Subcutaneous abdominal adipose tissue (tissue), 5 donors: Measurements from ENCODE around the gene COG5.

Experiments
- H3K27ac ChIP-seq: one replicate; pipeline ENCODE4 v1.7.0; 2013; ENCODE audit warnings: low read depth, mild to moderate bottlenecking, inconsistent platforms, low read length, moderate library complexity
- H3K27me3 ChIP-seq, 5 donors: one replicate each; pipeline ENCODE4 v1.7.0; 2013; ENCODE audit warnings: low read length in 5 of 5, inconsistent platforms in 1 of 5; ENCODE audit not compliant: control insufficient read depth in 5 of 5, insufficient read depth in 4 of 5
- H3K36me3 ChIP-seq, 5 donors: one replicate each; pipeline ENCODE4 v1.7.0; 2013; ENCODE audit warnings: low read length in 5 of 5; ENCODE audit not compliant: control insufficient read depth in 5 of 5, insufficient read depth in 5 of 5
- H3K4me1 ChIP-seq, 5 donors: one replicate each; pipeline ENCODE4 v1.7.0; 2013; ENCODE audit warnings: low read length in 5 of 5, mild to moderate bottlenecking in 3 of 5, moderate library complexity in 1 of 5; ENCODE audit not compliant: control insufficient read depth in 5 of 5, insufficient read depth in 5 of 5
- H3K4me3 ChIP-seq, 5 donors: one replicate each; pipeline ENCODE4 v1.7.0; 2013; ENCODE audit warnings: low read length in 5 of 5, low read depth in 1 of 5
- H3K9ac ChIP-seq, 5 donors: one replicate each; pipeline ENCODE4 v1.7.0; 2013; ENCODE audit warnings: low read length in 5 of 5, mild to moderate bottlenecking in 4 of 5, moderate library complexity in 3 of 5
- H3K9me3 ChIP-seq, 5 donors: one replicate each; pipeline ENCODE4 v1.7.0; 2013; ENCODE audit warnings: low read length in 5 of 5; ENCODE audit not compliant: control insufficient read depth in 5 of 5
- donor health status: healthy.
- donor health status: healthy.
- donor health status: healthy.
- donor health status: healthy.
- donor health status: healthy.

COG5 gene

DNA sequence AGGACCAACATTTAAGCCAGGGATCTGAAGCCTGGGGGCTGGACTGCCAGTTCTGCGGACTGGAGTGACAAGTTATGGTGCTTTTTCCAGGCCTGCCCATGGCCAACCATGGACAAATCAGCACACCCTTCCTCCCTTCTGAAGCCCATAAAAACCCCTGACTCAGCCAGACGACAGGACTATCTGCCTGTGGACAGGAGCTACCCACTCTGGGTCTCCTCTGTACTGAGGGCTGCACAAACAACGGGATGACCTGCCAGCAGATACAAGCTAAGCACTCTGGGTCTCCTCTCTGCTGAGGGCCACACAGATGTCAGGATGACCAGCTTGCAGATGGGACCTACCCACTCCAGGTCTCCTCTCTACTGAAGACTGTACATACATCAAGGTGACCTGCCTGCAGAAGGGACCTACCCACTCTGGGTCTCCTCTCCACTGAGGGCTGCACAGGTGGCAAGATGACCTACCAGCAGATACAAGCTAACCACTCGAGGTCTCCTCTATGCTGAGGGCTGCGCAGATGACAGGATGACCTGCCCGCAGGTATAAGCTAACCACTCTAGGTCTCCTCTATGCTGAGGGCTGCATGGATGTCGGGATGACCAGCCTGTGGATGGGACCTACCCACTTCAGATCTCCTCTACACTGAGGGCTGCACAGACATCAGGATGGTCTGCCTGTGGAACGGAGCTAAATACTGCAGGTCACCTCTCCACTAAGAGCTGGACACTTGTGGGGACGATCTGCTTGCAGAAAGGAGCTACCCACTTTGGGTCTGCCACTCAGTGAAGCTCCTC, 204.0 kb downstream of the COG5 start:
- Histone ChIP-seq H3K4me1 (no peaks in the 10 kb centered on the region), H3K9me3 (peaks cover 0 to 11% (median 4%) of the 10 kb centered on the region in 5 donors), H3K9ac (no peak overlapping the region), H3K36me3 (peaks cover 7 to 35% (median 23%) of the 10 kb centered on the region in 5 donors), H3K4me3 (no peak overlapping the region), H3K27me3 (no peaks in the 10 kb centered on the region), H3K27ac (no peak overlapping the region)

DNA sequence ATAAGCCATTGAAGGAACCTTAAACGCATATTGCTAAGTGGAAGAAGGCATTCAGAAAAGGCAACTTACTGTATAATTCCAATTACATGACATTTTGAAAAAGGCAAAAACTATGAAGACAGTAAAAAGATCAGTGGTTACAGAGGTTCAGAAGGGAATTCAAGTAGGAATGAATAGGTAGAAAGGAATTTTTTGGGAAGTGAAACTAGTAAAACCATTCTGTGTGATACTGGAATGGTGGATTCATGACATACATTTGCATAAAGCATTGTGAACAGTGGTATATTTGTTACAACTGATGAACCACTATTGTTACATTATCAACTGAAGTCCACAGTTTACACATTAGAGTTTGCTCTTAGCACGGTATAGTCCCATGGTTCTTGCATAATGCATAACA, 208.1 kb downstream of the COG5 start:
- Histone ChIP-seq H3K27me3 (no peaks in the 10 kb centered on the region), H3K27ac (no peak overlapping the region), H3K9ac (no peak overlapping the region), H3K4me3 (no peak overlapping the region), H3K9me3 (peaks cover 0 to 10% (median 4%) of the 10 kb centered on the region in 5 donors), H3K4me1 (no peaks in the 10 kb centered on the region), H3K36me3 (peaks cover 0 to 20% (median 16%) of the 10 kb centered on the region in 5 donors)

DNA sequence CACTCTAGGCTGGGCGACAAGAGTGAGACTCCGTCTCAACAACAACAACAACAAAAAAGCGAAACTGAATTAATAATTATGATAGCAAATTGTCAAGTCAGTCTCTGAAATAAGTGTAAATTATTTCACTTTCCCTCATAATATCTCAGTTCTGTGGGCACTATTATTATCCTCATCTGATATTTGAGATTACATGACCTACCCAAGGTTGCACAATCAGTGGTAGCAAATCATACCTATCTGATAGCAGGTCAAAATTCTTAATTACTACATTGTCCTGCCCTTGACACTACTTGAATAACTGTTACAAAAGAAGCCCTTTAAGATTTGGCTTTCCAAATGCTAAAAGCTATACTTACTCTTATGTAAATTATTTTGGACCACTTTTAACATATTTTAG, 209.1 kb downstream of the COG5 start:
- no peak overlapping the region for H3K4me3 ChIP-seq
- no peaks in the 10 kb centered on the region for H3K27me3 ChIP-seq
- peaks cover 0 to under 1% (median 0%) of the 10 kb centered on the region in 5 donors for H3K9me3 ChIP-seq
- peaks cover 0 to 10% (median 6%) of the 10 kb centered on the region in 5 donors for H3K36me3 ChIP-seq
- H3K27ac ChIP-seq, result no peak overlapping the region
- H3K9ac ChIP-seq, result no peak overlapping the region
- H3K4me1 ChIP-seq, result no peaks in the 10 kb centered on the region

DNA sequence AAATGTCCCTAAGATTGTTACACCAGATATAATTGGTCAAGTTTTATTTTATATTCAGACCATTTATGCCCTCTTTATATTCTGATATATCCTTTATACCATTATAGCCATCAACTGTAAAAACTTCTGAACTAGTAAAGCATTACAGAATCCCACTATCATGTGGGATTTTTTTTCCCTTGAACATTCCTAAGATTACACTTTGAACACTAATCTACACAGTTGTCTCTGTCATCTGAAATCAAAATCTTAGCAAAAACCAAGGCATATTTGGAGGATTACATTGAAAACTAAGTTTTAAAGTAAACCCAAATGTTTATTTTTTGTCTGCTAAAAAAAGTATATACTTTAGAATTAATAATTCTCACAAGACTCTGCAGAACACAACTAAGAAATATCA, 210.0 kb downstream of the COG5 start:
- Histone ChIP-seq H3K27ac (no peak overlapping the region), H3K9me3 (no peaks in the 10 kb centered on the region), H3K4me3 (no peak overlapping the region), H3K4me1 (no peaks in the 10 kb centered on the region), H3K9ac (no peak overlapping the region), H3K27me3 (no peaks in the 10 kb centered on the region), H3K36me3 (peaks cover 0 to under 1% (median 0%) of the 10 kb centered on the region in 5 donors)

GRCh38 chr7:107345898-107346297, 217.8 kb downstream of the COG5 start:
- H3K27ac ChIP-seq, result no peak overlapping the region
- peaks cover 0 to 4% (median 0%) of the 10 kb centered on the region in 5 donors for H3K9me3 ChIP-seq
- no peaks in the 10 kb centered on the region for H3K4me1 ChIP-seq
- no peaks in the 10 kb centered on the region for H3K27me3 ChIP-seq
- H3K4me3 ChIP-seq, result no peak overlapping the region
- no peak overlapping the region for H3K9ac ChIP-seq
- H3K36me3 ChIP-seq, result peaks cover 0 to 5% (median 0%) of the 10 kb centered on the region in 5 donors

GRCh38 chr7:107344799-107345198, 218.9 kb downstream of the COG5 start:
- Histone ChIP-seq H3K36me3 (peaks cover 0 to 5% (median 0%) of the 10 kb centered on the region in 5 donors), H3K4me3 (no peak overlapping the region), H3K9me3 (peaks cover 0 to 4% (median 0%) of the 10 kb centered on the region in 5 donors), H3K4me1 (no peaks in the 10 kb centered on the region), H3K27me3 (no peaks in the 10 kb centered on the region), H3K27ac (no peak overlapping the region), H3K9ac (no peak overlapping the region)

DNA sequence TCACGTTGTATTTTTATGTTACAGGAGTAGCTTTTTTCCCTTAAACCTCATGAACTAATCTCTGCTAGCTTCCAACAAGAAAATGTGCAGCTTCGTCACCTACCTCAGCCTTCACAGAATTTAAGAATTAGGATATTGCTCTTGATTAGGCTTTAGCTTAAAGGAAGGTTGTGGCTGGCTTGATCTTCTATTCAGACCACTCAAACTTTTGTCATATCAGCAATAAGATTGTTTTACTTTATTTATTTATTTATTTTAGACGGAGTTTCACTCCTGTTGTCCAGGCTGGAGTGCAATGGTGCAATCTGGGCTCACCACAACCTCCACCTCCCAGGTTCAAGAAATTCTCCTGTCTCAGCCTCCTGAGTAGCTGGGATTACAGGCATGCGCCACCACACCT, 219.4 kb downstream of the COG5 start:
- H3K27ac ChIP-seq, result no peak overlapping the region
- peaks cover 0 to 4% (median 0%) of the 10 kb centered on the region in 5 donors for H3K9me3 ChIP-seq
- H3K27me3 ChIP-seq, result no peaks in the 10 kb centered on the region
- peaks cover 0 to 5% (median 0%) of the 10 kb centered on the region in 5 donors for H3K36me3 ChIP-seq
- H3K9ac ChIP-seq, result no peak overlapping the region
- no peaks in the 10 kb centered on the region for H3K4me1 ChIP-seq
- H3K4me3 ChIP-seq, result no peak overlapping the region

- H3K27ac ChIP-seq, result no peak overlapping the region
- H3K9ac ChIP-seq, result no peak overlapping the region
- no peaks in the 10 kb centered on the region for H3K36me3 ChIP-seq
- H3K4me1 ChIP-seq, result no peaks in the 10 kb centered on the region
- H3K9me3 ChIP-seq, result peaks cover 0 to 14% (median 4%) of the 10 kb centered on the region in 5 donors
- no peak overlapping the region for H3K4me3 ChIP-seq
- no peaks in the 10 kb centered on the region for H3K27me3 ChIP-seq
Measured at GRCh38 chr7:107338080-107338479, 225.6 kb downstream of the COG5 start.

- Histone ChIP-seq H3K4me1 (peaks cover 0 to 6% (median 0%) of the 10 kb centered on the region in 5 donors), H3K27ac (no peak overlapping the region), H3K27me3 (no peaks in the 10 kb centered on the region), H3K36me3 (peaks cover 0 to 3% (median 0%) of the 10 kb centered on the region in 5 donors), H3K9ac (no peak overlapping the region), H3K9me3 (peaks cover 0 to 3% (median 0%) of the 10 kb centered on the region in 5 donors), H3K4me3 (peak overlapping the region in 2 of 5 donors; percentile 9 to 35)
Measured at GRCh38 chr7:107332488-107333269, 231.0 kb downstream of the COG5 start.

DNA sequence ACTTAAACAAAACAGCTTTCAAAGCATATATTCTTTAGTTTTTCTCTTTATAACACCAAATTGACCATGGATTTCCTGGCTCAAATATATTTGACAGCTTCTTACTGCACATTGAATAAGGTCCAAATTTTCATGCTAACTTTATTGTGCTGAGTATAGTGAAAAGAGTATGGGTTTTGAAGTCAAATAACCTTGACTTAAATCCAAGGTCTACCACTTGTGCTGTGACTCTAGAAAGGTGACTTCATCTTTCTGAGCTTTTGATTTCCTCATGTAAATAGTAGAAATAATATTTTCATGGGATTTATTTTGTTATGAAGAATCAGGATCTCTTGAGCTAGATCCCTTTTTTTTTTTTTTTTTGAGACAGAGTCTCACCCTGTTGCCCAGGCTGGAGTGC, 233.2 kb downstream of the COG5 start:
- H3K4me1 ChIP-seq, result peaks cover 0 to 6% (median 0%) of the 10 kb centered on the region in 5 donors
- H3K4me3 ChIP-seq, result no peak overlapping the region
- peaks cover 0 to 3% (median 0%) of the 10 kb centered on the region in 5 donors for H3K9me3 ChIP-seq
- H3K27ac ChIP-seq, result no peak overlapping the region
- H3K27me3 ChIP-seq, result no peaks in the 10 kb centered on the region
- no peak overlapping the region for H3K9ac ChIP-seq
- peaks cover 0 to 3% (median 0%) of the 10 kb centered on the region in 5 donors for H3K36me3 ChIP-seq
